Measurements from ENCODE around the gene APAF1.

Gene APAF1

GRCh38 chr12:98679611-98680005, 34.5 kb downstream of the APAF1 start:
- TF ChIP-seq EZH2 (IDR thresholded peaks at IDR 0.05) (no peak), POLR2AphosphoS5 (IDR thresholded peaks at IDR 0.05; ENCODE audit: borderline replicate concordance, low read depth, low read length) (no peak), FOXP2 (optimal IDR thresholded peaks at IDR 0.05; ENCODE audit: control extremely low read depth, extremely low read length, insufficient read depth) (no peak)
- DNase-seq (ENCODE audit: low read depth, low spot score): no peak
- no peak overlapping the region for H3K27ac ChIP-seq
- no peak overlapping the region for H3K9ac ChIP-seq (ENCODE audit: insufficient read length)
- no peaks in the 10 kb centered on the region for H3K9me3 ChIP-seq (ENCODE audit: low read depth, low read length)
- peaks cover 19% of the 10 kb centered on the region for H3K36me3 ChIP-seq (ENCODE audit: insufficient read depth, low read length)
- H3K4me3 ChIP-seq: no peak overlapping the region

GRCh38 chr12:98684199-98684598, 39.1 kb downstream of the APAF1 start:
- Histone ChIP-seq H3K36me3 (ENCODE audit: insufficient read depth, low read length) (peaks cover 23% of the 10 kb centered on the region), H3K4me3 (no peak overlapping the region), H3K9ac (ENCODE audit: insufficient read length) (no peak overlapping the region), H3K27ac (no peak overlapping the region), H3K9me3 (ENCODE audit: low read depth, low read length) (no peaks in the 10 kb centered on the region)
- no peak for DNase-seq (ENCODE audit: low read depth, low spot score)
- TF ChIP-seq FOXP2 (optimal IDR thresholded peaks at IDR 0.05; ENCODE audit: control extremely low read depth, extremely low read length, insufficient read depth) (no peak), POLR2AphosphoS5 (IDR thresholded peaks at IDR 0.05; ENCODE audit: borderline replicate concordance, low read depth, low read length) (no peak), EZH2 (IDR thresholded peaks at IDR 0.05) (no peak)

GRCh38 chr12:98686603-98687002, 41.5 kb downstream of the APAF1 start:
- TF ChIP-seq POLR2AphosphoS5 (IDR thresholded peaks at IDR 0.05; ENCODE audit: borderline replicate concordance, low read depth, low read length) (no peak), EZH2 (IDR thresholded peaks at IDR 0.05) (no peak), FOXP2 (optimal IDR thresholded peaks at IDR 0.05; ENCODE audit: control extremely low read depth, extremely low read length, insufficient read depth) (no peak)
- no peak overlapping the region for H3K9ac ChIP-seq (ENCODE audit: insufficient read length)
- H3K4me3 ChIP-seq: no peak overlapping the region
- no peaks in the 10 kb centered on the region for H3K9me3 ChIP-seq (ENCODE audit: low read depth, low read length)
- no peak for DNase-seq (ENCODE audit: low read depth, low spot score)
- H3K36me3 ChIP-seq (ENCODE audit: insufficient read depth, low read length): peaks cover 16% of the 10 kb centered on the region
- H3K27ac ChIP-seq: no peak overlapping the region

- H3K36me3 ChIP-seq (ENCODE audit: insufficient read depth, low read length): 0 out of 2 replicates have a peak, but pooled peaks cover 3% of the 10 kb centered on the region
These were observed 46.3 kb downstream of the APAF1 start for GRCh38 chr12:98691351-98691750.

GRCh38 chr12:98696036-98696646, 51.1 kb downstream of the APAF1 start:
- H3K9ac ChIP-seq (ENCODE audit: insufficient read length): no peak overlapping the region
- no peaks in the 10 kb centered on the region for H3K36me3 ChIP-seq (ENCODE audit: insufficient read depth, low read length)
- no peaks in the 10 kb centered on the region for H3K9me3 ChIP-seq (ENCODE audit: low read depth, low read length)
- no peak overlapping the region for H3K4me3 ChIP-seq
- TF ChIP-seq POLR2AphosphoS5 (IDR thresholded peaks at IDR 0.05; ENCODE audit: borderline replicate concordance, low read depth, low read length): no peak
- no peak for TF ChIP-seq EZH2 (IDR thresholded peaks at IDR 0.05)
- TF ChIP-seq FOXP2 (optimal IDR thresholded peaks at IDR 0.05; ENCODE audit: control extremely low read depth, extremely low read length, insufficient read depth): no peak
- H3K27ac ChIP-seq: no peak overlapping the region
- DNase-seq (ENCODE audit: low read depth, low spot score): no peak

More at GRCh38 chr12:98691351-98691750, 46.3 kb downstream of the APAF1 start:
- H3K27ac ChIP-seq: no peak overlapping the region
- no peak overlapping the region for H3K4me3 ChIP-seq
- no peak for DNase-seq (ENCODE audit: low read depth, low spot score)
- no peaks in the 10 kb centered on the region for H3K9me3 ChIP-seq (ENCODE audit: low read depth, low read length)
- TF ChIP-seq POLR2AphosphoS5 (IDR thresholded peaks at IDR 0.05; ENCODE audit: borderline replicate concordance, low read depth, low read length) (no peak), EZH2 (IDR thresholded peaks at IDR 0.05) (no peak), FOXP2 (optimal IDR thresholded peaks at IDR 0.05; ENCODE audit: control extremely low read depth, extremely low read length, insufficient read depth) (no peak)
- H3K9ac ChIP-seq (ENCODE audit: insufficient read length): no peak overlapping the region

- TF ChIP-seq POLR2AphosphoS5 (IDR thresholded peaks at IDR 0.05; ENCODE audit: borderline replicate concordance, low read depth, low read length): no peak
- TF ChIP-seq EZH2 (IDR thresholded peaks at IDR 0.05): no peak
- TF ChIP-seq FOXP2 (optimal IDR thresholded peaks at IDR 0.05; ENCODE audit: control extremely low read depth, extremely low read length, insufficient read depth): no peak
- Histone ChIP-seq H3K4me3 (no peak overlapping the region), H3K27ac (no peak overlapping the region), H3K9me3 (ENCODE audit: low read depth, low read length) (no peaks in the 10 kb centered on the region), H3K36me3 (ENCODE audit: insufficient read depth, low read length) (no peaks in the 10 kb centered on the region), H3K9ac (ENCODE audit: insufficient read length) (no peak overlapping the region)
- no peak for DNase-seq (ENCODE audit: low read depth, low spot score)
These were observed 52.1 kb downstream of the APAF1 start for GRCh38 chr12:98697209-98697608.

- no peak overlapping the region for H3K27ac ChIP-seq
- H3K36me3 ChIP-seq (ENCODE audit: insufficient read depth, low read length): no peaks in the 10 kb centered on the region
- TF ChIP-seq POLR2AphosphoS5 (IDR thresholded peaks at IDR 0.05; ENCODE audit: borderline replicate concordance, low read depth, low read length): no peak
- no peak for TF ChIP-seq FOXP2 (optimal IDR thresholded peaks at IDR 0.05; ENCODE audit: control extremely low read depth, extremely low read length, insufficient read depth)
- no peak for TF ChIP-seq EZH2 (IDR thresholded peaks at IDR 0.05)
- no peak overlapping the region for H3K4me3 ChIP-seq
- H3K9ac ChIP-seq (ENCODE audit: insufficient read length): no peak overlapping the region
- H3K9me3 ChIP-seq (ENCODE audit: low read depth, low read length): no peaks in the 10 kb centered on the region
- peak; percentile 22 for DNase-seq (ENCODE audit: low read depth, low spot score)
These were observed 53.7 kb downstream of the APAF1 start for GRCh38 chr12:98698603-98699463.

- H3K36me3 ChIP-seq (ENCODE audit: insufficient read depth, low read length): no peaks in the 10 kb centered on the region
- no peak for TF ChIP-seq EZH2 (IDR thresholded peaks at IDR 0.05)
- no peak for TF ChIP-seq POLR2AphosphoS5 (IDR thresholded peaks at IDR 0.05; ENCODE audit: borderline replicate concordance, low read depth, low read length)
- TF ChIP-seq FOXP2 (optimal IDR thresholded peaks at IDR 0.05; ENCODE audit: control extremely low read depth, extremely low read length, insufficient read depth): no peak
- H3K9ac ChIP-seq (ENCODE audit: insufficient read length): no peak overlapping the region
- H3K4me3 ChIP-seq: no peak overlapping the region
- no peaks in the 10 kb centered on the region for H3K9me3 ChIP-seq (ENCODE audit: low read depth, low read length)
- no peak for DNase-seq (ENCODE audit: low read depth, low spot score)
- H3K27ac ChIP-seq: no peak overlapping the region
These were observed 54.5 kb downstream of the APAF1 start for GRCh38 chr12:98699586-98699985.

All from SK-N-MC (cell line).